Lower lobe of right lung (tissue), 2 donors: ENCODE measurements around the gene NTRK2. TPM values are rescaled to one million over a fixed set of nuclear protein-coding genes. Genes with fewer than 3 reads are reported as not detected.

Experiments
- ATAC-seq, 2 donors: fragments of 200-7000 bp; cut with Tn5 transposase; one replicate each; pipeline ENCODE4 v1.9.1; 2020 to 2022; ENCODE audit warnings: mild to moderate bottlenecking in 2 of 2, moderate library complexity in 2 of 2
- DNase-seq: peaks from one replicate; pipeline ENCODE4 v3.0.0-alpha.2; 2020
- H3K27ac ChIP-seq: fragments of 200-600 bp; one replicate; pipeline ENCODE4 v1.8.0; 2022
- H3K27me3 ChIP-seq: fragments of 200-600 bp; one replicate; pipeline ENCODE4 v1.8.0; 2022; ENCODE audit warnings: low read depth
- H3K36me3 ChIP-seq: fragments of 200-600 bp; one replicate; pipeline ENCODE4 v1.8.0; 2022; ENCODE audit warnings: mild to moderate bottlenecking
- H3K4me1 ChIP-seq: fragments of 200-600 bp; one replicate; pipeline ENCODE4 v1.8.0; 2022
- H3K4me3 ChIP-seq: fragments of 200-600 bp; one replicate; pipeline ENCODE4 v1.8.0; 2022; ENCODE audit warnings: mild to moderate bottlenecking
- H3K9me3 ChIP-seq: fragments of 200-600 bp; one replicate; pipeline ENCODE4 v1.8.0; 2022
- CTCF ChIP-seq: fragments of 200-600 bp; IDR thresholded peaks from one replicate; pipeline ENCODE4 v1.8.0; 2022; ENCODE audit warnings: antibody characterized with exemption, mild to moderate bottlenecking
- intact Hi-C: fragments of 100-400 bp; cut with DNase I; formaldehyde crosslinking; loops from one replicate; pipeline ENCODE4 v1.11.0; 2022
- total RNA-seq: library from RNA; stranded (reverse); fragmentation: NEBNext Ultra II Directional; extraction: Animal tissue kit (Norgen Biotek cat#: 25700); gene quantifications from one replicate; pipeline ENCODE4 v1.2.1, GENCODE V29; 2021
- donor health status: DM: no; HTN: yes; CAD: no; lungs with severe emphysema.

NTRK2 gene
- total RNA-seq, 1 donor from 2014 or later = 7.7 TPM

DNA sequence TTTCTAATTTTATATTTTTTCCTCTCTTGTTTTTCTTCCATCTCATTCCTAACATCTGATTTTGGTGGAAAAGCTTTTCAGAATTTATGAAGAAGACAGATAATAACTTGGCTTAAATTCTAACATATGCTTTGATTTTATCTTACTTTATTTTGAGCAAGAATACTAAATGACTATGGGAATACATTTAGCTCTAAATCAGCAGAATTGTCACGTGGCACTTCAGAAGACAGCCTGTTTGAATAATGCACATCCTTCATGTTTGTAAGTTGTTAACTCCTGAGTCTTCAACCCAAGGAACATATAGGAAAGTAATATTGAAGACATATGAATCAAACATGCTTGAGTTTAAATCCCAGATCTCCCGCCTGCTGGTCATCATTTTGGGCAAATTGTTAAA is 90.3 kb downstream of the NTRK2 start:
- H3K9me3 ChIP-seq = no peaks in the 10 kb centered on the region
- TF ChIP-seq CTCF = no peak
- no peak overlapping the region for H3K4me3 ChIP-seq
- H3K4me1 ChIP-seq = no peaks in the 10 kb centered on the region
- H3K27me3 ChIP-seq = no peaks in the 10 kb centered on the region
- no peaks in the 10 kb centered on the region for H3K36me3 ChIP-seq
- ATAC-seq = no peak
- intact Hi-C loops = no loop called here
- DNase-seq = no peak
- no peak overlapping the region for H3K27ac ChIP-seq

DNA sequence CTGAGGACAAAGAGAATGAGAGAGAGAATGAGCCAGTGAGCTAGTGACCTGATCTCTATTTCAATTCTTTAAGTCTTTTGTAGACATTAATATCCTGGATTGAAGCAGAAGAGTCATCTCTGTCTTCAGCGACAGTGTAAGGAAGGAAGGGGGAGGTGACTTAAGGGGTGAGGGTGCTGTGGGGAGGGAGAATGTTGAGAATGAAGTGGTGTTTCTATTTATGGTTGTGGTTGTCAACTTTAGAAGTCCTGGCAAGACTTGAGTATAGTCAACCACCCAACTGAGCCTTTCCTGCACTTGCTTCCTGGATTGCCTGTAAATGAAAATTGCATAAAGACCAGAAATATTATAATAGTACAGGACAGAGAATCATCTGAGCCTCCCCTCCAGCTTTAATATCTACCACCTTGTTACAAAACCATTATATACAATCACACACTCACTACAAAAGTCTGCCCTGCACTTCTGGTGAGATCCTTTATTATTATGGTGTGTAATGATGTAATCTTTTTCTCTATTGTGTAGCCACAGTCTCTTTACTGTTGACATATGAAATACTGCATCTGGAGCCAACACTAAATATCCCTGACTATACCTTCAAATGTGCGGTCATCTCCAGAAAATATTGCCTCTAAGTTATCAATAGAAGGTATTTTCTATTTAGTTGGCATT is 91.7 kb downstream of the NTRK2 start:
- Histone ChIP-seq H3K4me3 (no peak overlapping the region), H3K36me3 (no peaks in the 10 kb centered on the region), H3K9me3 (no peaks in the 10 kb centered on the region), H3K4me1 (no peaks in the 10 kb centered on the region), H3K27ac (no peak overlapping the region), H3K27me3 (no peaks in the 10 kb centered on the region)
- intact Hi-C loops = no loop called here
- ATAC-seq (no peak), DNase-seq (no peak)
- no peak for TF ChIP-seq CTCF

DNA sequence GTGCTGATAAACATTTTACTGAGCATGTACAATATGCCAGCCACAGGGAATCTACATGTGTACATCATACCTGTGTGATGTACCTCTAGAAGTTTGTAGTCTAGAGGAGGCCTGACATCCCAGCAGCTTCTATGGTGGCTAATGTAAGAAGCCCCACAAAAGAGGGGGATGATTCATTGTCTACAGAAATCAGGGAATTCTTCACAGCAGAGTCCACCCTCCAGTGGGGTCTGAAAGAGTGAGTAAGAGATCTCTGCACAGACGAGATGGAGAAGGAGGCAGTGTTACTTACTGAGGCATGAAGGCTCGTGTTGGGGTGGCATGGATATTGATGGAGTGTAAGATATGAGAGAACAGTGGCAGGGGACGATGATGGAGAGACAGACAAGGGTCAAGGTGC is 103.0 kb downstream of the NTRK2 start:
- Histone ChIP-seq H3K36me3 (no peaks in the 10 kb centered on the region), H3K4me1 (no peaks in the 10 kb centered on the region), H3K27ac (no peak overlapping the region), H3K4me3 (no peak overlapping the region), H3K27me3 (no peaks in the 10 kb centered on the region), H3K9me3 (no peaks in the 10 kb centered on the region)
- intact Hi-C loops = no loop called here
- no peak for ATAC-seq
- TF ChIP-seq CTCF = no peak
- no peak for DNase-seq

- no peak for ATAC-seq
- intact Hi-C loops = no loop called here
- TF ChIP-seq CTCF = no peak
- Histone ChIP-seq H3K4me3 (no peak overlapping the region), H3K27me3 (no peaks in the 10 kb centered on the region), H3K27ac (no peak overlapping the region), H3K4me1 (no peaks in the 10 kb centered on the region), H3K36me3 (no peaks in the 10 kb centered on the region), H3K9me3 (no peaks in the 10 kb centered on the region)
- DNase-seq = no peak
These were observed 103.5 kb downstream of the NTRK2 start for GRCh38 chr9:84773022-84773421.

- Histone ChIP-seq H3K27me3 (no peaks in the 10 kb centered on the region), H3K4me1 (no peaks in the 10 kb centered on the region), H3K9me3 (no peaks in the 10 kb centered on the region), H3K36me3 (no peaks in the 10 kb centered on the region), H3K27ac (no peak overlapping the region), H3K4me3 (no peak overlapping the region)
- DNase-seq = no peak
- no peak for TF ChIP-seq CTCF
- ATAC-seq = no peak
- intact Hi-C loops = no loop called here
These were observed 105.6 kb downstream of the NTRK2 start for GRCh38 chr9:84775056-84775643.
